HG03521 (cell line): ENCODE data around the gene CDK16.

Experiments used
- ATAC-seq: cut with Tn5 transposase; IDR thresholded peaks from one replicate; pipeline ENCODE4 v1.9.1; 2021; ENCODE audit warnings: mild to moderate bottlenecking, moderate library complexity; ENCODE audit not compliant: unreplicated experiment

The CDK16 gene

GRCh38 chrX:47218280-47218919 lies at the start of gene CDK16:
TSS of gene CDK16 (plus strand) at chrX:47218681. CDS start at chrX:47223558, 4,877 bp downstream.
- ATAC-seq: peak; percentile 27

DNA sequence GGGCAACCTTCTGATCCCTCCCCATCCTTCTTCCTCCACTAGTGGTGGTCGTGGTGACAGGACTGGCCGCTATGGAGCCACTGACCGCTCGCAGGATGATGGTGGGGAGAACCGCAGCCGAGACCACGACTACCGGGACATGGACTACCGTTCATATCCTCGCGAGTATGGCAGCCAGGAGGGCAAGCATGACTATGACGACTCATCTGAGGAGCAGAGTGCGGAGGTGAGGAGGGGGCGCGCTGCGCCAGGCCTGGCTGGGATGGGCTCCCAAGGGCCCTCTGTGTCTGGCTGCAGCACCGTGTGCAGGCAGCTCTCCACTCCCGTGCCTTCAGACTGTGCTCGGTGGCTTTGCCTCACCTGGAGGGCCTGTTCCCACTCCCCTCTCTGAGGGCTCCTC lies 49.2 kb upstream of the CDK16 start:
- no peak for ATAC-seq

DNA sequence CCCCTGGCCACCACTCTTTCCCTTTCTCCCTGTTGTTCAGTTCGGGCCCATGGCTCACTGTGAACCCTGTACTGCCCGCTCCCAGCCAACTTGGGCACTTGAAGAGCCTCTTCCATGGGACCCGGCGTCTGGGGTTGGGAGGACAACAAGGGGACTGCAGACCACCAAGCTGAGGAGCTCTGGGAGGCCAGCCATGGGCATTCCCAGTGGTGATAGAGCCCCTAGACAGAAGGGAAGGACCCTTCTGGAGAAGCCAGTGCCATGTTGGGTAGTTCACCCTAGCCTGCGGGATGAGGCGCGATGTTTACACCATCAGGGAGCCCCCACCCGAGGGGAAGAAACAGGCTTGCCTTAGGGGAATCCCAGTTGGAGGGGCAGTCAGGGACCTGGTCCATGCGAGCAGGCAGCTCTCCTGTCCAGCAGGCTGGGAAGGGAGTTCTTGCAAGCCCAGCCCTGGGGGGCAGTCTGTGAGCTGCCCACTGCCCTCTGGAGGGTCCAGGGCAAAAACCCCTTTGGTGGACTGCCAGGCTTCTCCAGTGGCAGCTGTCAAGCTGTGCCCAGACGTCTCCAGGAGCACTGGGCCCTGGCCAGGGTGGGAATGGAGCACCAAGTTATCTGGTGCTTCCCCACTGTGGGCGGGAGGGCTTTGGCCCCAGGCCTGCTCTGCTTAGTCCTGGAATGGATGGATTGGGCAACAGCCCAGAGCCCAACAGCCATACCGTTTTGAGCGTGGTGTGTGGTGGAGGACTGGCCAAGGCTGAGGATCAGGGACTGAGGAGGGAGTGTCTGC lies 48.6 kb upstream of the CDK16 start:
- ATAC-seq: no peak

DNA sequence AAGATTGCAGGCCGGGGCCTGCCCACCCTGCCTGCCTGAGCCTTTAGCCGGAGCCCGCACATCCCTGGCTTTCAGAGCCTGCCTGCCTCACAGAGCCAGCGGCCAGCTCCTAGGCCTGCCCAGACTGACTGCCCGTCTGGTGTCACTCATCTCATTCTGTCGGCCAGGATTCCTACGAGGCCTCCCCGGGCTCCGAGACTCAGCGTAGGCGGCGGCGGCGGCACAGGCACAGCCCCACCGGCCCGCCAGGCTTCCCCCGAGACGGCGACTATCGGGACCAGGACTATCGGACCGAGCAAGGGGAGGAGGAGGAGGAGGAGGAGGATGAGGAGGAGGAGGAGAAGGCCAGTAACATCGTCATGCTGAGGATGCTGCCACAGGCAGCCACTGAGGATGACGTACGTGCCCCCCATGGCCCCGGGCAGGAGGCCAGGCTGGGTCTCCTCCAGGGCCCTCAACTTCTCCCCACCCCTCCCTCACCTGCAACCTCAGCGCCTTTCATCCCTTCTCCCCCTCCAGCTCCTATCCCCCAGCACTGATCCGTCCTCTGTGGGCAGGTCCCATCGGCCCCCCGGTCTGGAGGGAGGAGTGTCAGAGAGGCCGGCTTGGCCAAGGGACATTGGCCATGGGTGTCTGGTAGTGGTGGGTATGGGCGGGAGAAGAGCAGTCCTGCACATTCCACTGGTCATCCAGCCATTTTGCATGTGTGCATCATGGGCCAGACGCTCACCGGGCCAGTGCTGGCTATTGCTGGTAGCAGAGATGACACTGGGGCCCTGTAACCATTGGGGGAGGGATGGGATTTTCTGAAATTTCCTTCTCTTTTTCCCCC lies 47.4 kb upstream of the CDK16 start:
- no peak for ATAC-seq

GRCh38 chrX:47171996-47172395 lies 46.5 kb upstream of the CDK16 start:
- no peak for ATAC-seq

GRCh38 chrX:47172549-47172948 lies 45.9 kb upstream of the CDK16 start:
- no peak for ATAC-seq

GRCh38 chrX:47172971-47173792 lies 45.3 kb upstream of the CDK16 start:
- ATAC-seq: no peak

DNA sequence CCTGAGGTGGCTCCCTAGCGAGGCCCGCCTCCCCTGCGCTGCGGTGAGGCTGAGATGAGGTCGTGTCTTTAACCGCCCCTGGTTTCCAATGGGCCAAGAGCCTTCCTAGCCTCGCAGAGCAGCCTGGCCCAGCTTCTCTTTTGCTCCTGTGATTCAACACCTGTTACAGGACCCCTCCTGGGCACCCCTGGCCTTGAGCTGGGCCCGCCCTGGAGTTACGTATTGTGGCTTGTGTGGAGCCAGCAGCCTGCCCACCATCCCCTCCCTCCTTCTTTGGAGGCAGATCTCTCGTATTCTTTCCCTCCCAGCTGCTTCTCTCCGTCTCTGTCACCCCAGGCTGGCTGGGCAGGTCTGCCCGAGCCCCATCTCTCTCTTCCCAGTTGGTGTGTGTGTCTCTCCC lies 44.1 kb upstream of the CDK16 start:
- ATAC-seq: no peak

DNA sequence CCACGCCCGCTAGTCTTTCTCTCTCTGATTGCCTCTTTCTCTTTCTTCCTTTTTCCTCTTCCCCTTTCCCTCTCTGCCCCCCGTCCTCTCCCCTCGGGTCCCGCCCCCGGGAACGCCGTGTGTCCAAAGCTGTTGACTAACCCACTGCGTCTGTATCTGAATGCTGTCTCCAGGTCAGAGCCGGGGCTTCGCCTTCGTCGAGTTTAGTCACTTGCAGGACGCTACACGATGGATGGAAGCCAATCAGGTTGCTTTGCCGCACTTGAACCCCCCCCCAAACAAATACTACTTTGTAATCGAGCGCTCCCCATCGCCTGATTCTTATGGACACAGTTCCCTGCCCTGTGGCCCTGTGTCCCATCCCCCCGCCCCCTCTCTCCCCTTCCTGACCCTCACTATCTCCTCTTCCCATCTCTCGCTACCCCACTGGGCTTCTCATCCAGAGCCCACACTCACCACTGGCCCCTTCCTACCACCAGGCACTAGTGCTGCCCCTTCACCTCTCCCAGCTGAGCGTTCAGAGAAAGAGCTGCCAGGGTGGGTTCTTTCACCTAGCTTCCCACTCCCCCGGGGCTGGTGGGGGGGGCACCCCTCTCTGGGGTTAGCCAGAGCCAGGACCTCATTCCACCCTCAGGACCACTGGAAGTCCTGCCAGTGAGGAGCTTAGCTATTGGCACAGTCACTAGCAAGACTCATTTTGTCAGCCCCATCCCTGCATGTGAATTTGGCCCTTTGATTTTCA lies 43.5 kb upstream of the CDK16 start:
- no peak for ATAC-seq

DNA sequence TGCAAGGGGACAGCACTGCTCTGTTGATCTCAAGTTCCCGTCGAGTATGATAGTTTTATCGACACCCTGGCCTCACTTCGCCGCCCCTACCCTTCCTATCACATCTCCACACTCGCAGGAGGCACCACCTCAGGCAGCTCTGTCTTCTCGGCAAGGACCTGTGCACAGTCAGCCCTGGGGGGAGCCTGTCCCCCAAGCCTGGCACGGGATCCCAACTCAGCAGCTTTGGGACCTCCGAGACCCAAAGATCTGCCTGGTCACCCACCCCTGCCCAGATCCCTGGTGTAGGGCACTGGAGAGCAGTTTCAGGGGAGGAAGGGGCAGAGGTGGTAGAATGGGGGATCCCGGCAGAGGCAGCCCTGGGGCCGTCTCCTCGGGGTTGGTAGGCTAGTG lies 42.9 kb upstream of the CDK16 start:
- ATAC-seq: no peak

DNA sequence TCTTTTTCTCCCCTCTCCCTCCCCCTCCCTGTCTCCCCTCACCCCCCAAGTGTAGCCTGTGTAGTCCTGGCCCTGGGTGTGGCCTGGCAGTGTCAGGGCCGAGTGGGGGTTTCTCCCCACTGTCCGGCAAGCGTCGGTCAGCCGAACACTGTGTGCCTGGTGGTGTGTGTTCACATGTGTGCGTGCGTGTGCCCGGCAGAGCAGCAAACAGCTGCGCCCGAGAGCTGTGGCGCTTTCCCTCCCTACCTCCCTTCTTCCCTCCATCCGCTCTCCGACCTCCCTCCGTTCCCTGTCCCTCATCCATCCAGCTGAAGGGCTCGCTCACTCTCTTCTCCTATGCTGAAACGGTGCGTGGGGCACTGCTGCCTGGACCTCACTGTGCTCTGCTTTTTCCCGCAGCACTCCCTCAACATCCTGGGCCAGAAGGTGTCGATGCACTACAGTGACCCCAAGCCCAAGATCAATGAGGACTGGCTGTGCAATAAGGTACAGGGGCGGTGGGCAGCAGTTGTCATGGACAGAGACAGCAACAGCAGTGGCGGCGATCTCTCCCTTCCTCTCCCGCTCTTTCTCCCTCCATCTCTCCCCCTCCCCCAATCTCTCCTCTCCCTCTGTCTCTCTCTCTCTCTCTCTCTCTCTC lies 42.3 kb upstream of the CDK16 start:
- no peak for ATAC-seq

DNA sequence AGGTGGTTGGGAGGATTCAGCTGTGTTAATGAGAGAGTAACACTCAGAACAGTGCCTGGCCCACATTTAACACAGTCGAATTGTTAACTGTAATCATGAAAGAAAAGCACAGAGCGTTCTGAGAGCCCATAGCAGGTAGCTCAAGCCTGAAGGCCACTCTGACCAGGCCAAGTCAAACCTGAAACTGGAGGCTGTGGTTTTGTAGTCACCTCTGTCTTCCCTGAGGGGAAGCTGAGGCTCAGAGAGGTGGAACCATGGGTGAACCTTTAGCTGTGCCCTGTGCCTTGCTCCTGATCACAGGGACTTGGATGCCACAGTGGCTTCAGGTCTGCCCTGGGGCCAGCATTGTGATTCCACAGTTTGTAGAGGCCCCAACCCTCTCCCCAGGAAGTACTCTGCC lies 41.4 kb upstream of the CDK16 start:
- ATAC-seq: no peak

DNA sequence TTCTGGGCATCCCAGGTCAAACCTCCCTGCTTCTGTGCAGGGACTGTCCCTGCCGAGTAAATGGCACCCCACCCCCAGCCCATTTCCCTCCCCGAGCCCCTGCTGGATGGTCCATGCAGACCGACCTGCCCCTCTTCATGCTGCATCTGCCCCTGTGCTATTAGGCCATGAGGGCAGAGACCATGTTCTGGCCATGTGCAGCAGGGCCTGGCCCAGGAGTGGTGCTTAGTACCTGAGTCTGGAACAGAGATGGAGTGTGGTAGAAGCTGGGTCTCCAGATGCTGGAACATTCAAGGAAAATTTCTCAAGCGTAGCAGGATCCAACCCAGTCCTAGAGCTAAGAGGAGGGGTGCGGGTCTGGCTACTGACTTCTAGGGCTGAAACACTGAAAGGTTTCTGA lies 40.1 kb upstream of the CDK16 start:
- ATAC-seq: no peak

DNA sequence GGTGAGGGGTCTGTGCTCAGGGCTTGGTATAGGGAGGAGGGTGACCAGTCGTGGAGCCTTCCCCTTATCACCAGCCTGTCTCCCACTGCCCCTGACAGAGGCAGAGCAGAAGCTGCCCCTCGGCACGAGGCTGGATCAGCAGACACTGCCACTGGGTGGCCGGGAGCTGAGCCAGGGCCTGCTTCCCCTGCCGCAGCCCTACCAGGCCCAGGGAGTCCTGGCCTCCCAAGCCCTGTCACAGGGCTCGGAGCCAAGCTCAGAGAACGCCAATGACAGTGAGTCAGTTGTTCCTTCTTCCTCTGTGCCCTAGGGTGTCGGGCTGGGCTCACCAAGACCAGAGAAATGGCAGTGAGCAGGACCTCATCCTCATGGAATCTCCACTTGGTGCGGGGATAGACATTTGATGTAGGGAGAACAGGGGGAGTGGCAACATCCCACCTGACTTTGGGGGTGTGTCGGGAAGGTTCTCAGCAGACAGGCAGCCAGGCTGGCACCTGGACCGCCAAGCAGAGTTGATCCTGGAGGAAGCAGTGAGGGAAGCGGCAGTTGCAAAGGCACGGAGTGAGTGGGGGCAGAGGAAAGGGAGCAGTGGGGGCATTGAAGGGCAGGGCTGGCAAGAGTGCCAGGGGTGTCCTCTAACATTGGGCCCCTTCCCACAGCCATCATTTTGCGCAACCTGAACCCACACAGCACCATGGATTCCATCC lies 39.1 kb upstream of the CDK16 start:
- no peak for ATAC-seq

- no peak for ATAC-seq
These were observed 38.6 kb upstream of the CDK16 start for GRCh38 chrX:47179928-47180255.

DNA sequence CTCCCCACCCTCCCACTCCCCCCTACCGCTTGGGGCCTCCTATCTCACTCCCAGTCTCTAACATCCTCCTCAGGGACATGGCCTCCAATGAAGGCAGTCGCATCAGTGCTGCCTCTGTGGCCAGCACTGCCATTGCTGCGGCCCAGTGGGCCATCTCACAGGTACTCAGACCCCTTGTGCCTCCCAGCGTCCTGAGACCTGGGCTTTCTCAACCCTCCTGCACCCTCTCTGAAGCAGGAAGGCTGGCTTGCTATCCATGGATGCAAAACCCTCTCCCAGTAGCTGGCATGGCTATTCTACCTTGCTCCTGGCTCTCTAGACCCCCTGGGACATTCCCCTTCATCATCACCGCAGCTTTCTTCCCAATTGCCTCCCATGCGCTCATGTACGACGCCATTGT lies 38.1 kb upstream of the CDK16 start:
- no peak for ATAC-seq

- no peak for ATAC-seq
These were observed 37.2 kb upstream of the CDK16 start for GRCh38 chrX:47181301-47181700.

- no peak for ATAC-seq
These were observed 36.3 kb upstream of the CDK16 start for GRCh38 chrX:47182106-47182700.

- no peak for ATAC-seq
These were observed 34.0 kb upstream of the CDK16 start for GRCh38 chrX:47184486-47184885.
